IMR-90 (cell line): ENCODE measurements around the gene IFIT2. TPM values are rescaled to one million over a fixed set of nuclear protein-coding genes. Genes with fewer than 3 reads are reported as not detected.

Experiments
- ATAC-seq: fragments of 200-7000 bp; cut with Tn5 transposase; 2 replicates; pipeline ENCODE4 v1.9.1; 2020; ENCODE audit warnings: low read depth, mild to moderate bottlenecking, moderate library complexity
- BruUV-seq: library from RNA; stranded (reverse); fragments of 400-500 nt; replicated peaks from 2 replicates; lab custom pipeline; 2021; lab: Mats Ljungman, UMichigan
- CTCF ChIA-PET: fragments of 300-600 bp; formaldehyde crosslinking; extraction: SDS; loops from one replicate; lab custom pipeline; 2021; ENCODE audit warnings: antibody characterized with exemption; lab: Yijun Ruan, JAX
- POLR2A ChIA-PET: fragments of 300-600 bp; sonication (Branson Sonifier 250); formaldehyde crosslinking; loops from one replicate; lab custom pipeline; 2022; ENCODE audit warnings: antibody characterized with exemption; ENCODE audit not compliant: unreplicated experiment; lab: Charles Lee
- DNase-seq: peaks from one replicate; pipeline ENCODE4 v3.0.0; 2013
- H2AFZ ChIP-seq: replicated peaks from 2 replicates; pipeline ENCODE3; 2013; ENCODE audit warnings: low read length, mild to moderate bottlenecking; ENCODE audit not compliant: poor library complexity
- H2AK5ac ChIP-seq: 2 replicates; pipeline ENCODE4 v1.6.1; 2013; ENCODE audit warnings: low read depth, low read length, inconsistent platforms
- H2AK9ac ChIP-seq: replicated peaks from 2 replicates; pipeline ENCODE3; 2013; ENCODE audit warnings: mild to moderate bottlenecking, low read depth, low read length, moderate library complexity; ENCODE audit not compliant: poor library complexity
- H2BK120ac ChIP-seq: 2 replicates; pipeline ENCODE4 v1.6.1; 2013; ENCODE audit warnings: low read depth, low read length, inconsistent platforms
- H2BK15ac ChIP-seq: 3 replicates; pipeline ENCODE4 v1.6.1; 2013; ENCODE audit warnings: low read depth, low read length, inconsistent platforms
- H2BK20ac ChIP-seq: 2 replicates; pipeline ENCODE4 v1.6.1; 2013; ENCODE audit warnings: low read depth, mild to moderate bottlenecking, inconsistent platforms, low read length, moderate library complexity
- H2BK5ac ChIP-seq: 2 replicates; pipeline ENCODE4 v1.6.1; 2013; ENCODE audit warnings: mild to moderate bottlenecking, low read depth, low read length, inconsistent platforms; ENCODE audit not compliant: poor library complexity, severe bottlenecking
- H3K14ac ChIP-seq: replicated peaks from 2 replicates; pipeline ENCODE4 v1.6.1; 2013; ENCODE audit warnings: low read depth, low read length, inconsistent platforms
- H3K18ac ChIP-seq: 2 replicates; pipeline ENCODE4 v1.6.1; 2013; ENCODE audit warnings: low read depth, low read length, control low read depth
- H3K23ac ChIP-seq: 2 replicates; pipeline ENCODE4 v1.6.1; 2013; ENCODE audit warnings: low read depth, low read length, inconsistent platforms
- H3K27ac ChIP-seq: 2 replicates; pipeline ENCODE4 v1.5.1; 2013; ENCODE audit warnings: mild to moderate bottlenecking, control low read depth, low read length; ENCODE audit not compliant: insufficient read depth
- H3K27me3 ChIP-seq: 2 replicates; pipeline ENCODE4 v1.6.1; 2013; ENCODE audit warnings: low read length; ENCODE audit not compliant: control insufficient read depth, insufficient read depth
- H3K36me3 ChIP-seq: 2 replicates; pipeline ENCODE4 v1.6.1; 2013; ENCODE audit warnings: low read length, mixed read lengths; ENCODE audit not compliant: control insufficient read depth, insufficient read depth
- H3K4ac ChIP-seq: 2 replicates; pipeline ENCODE4 v1.6.1; 2013; ENCODE audit warnings: low read depth, low read length, inconsistent platforms
- H3K4me1 ChIP-seq: 2 replicates; pipeline ENCODE4 v1.6.1; 2013; ENCODE audit warnings: low read length, mixed read lengths; ENCODE audit not compliant: control insufficient read depth, insufficient read depth
- H3K4me2 ChIP-seq: 2 replicates; pipeline ENCODE4 v1.6.1; 2013; ENCODE audit warnings: low read depth, mild to moderate bottlenecking, control low read depth, low read length, moderate library complexity
- H3K4me3 ChIP-seq: 2 replicates; pipeline ENCODE4 v1.5.1; 2013; ENCODE audit warnings: low read depth, mild to moderate bottlenecking, control low read depth, low read length, moderate library complexity; ENCODE audit not compliant: insufficient read depth
- H3K56ac ChIP-seq: 2 replicates; pipeline ENCODE4 v1.6.1; 2013; ENCODE audit warnings: low read length, inconsistent platforms; ENCODE audit not compliant: insufficient read depth; ENCODE audit errors: extremely low read depth
- H3K79me1 ChIP-seq, 2 experiments: 2 replicates each; pipeline ENCODE4 v1.6.1; 2013; ENCODE audit warnings: low read length in 2 of 2, inconsistent platforms in 1 of 2, low read depth in 1 of 2
- H3K9ac ChIP-seq: 2 replicates; pipeline ENCODE4 v1.6.1; 2013; ENCODE audit warnings: low read depth, low read length, control low read depth
- H3K9me1 ChIP-seq: 2 replicates; pipeline ENCODE4 v1.6.1; 2013; ENCODE audit warnings: low read length, inconsistent platforms; ENCODE audit not compliant: insufficient read depth
- H3K9me3 ChIP-seq: 2 replicates; pipeline ENCODE4 v1.6.1; 2013; ENCODE audit warnings: low read length; ENCODE audit not compliant: control insufficient read depth, insufficient read depth
- H4K20me1 ChIP-seq: 2 replicates; pipeline ENCODE4 v1.6.1; 2013; ENCODE audit warnings: low read length, inconsistent platforms; ENCODE audit not compliant: insufficient read depth
- H4K5ac ChIP-seq: 2 replicates; pipeline ENCODE4 v1.6.1; 2013; ENCODE audit warnings: mild to moderate bottlenecking, low read depth, low read length, control low read depth
- H4K8ac ChIP-seq, 2 experiments: 2 replicates each; pipeline ENCODE4 v1.6.1; 2013; ENCODE audit warnings: low read depth in 2 of 2, low read length in 2 of 2, control low read depth in 1 of 2, inconsistent platforms in 1 of 2
- H4K91ac ChIP-seq: 2 replicates; pipeline ENCODE4 v1.6.1; 2013; ENCODE audit warnings: low read depth, low read length, inconsistent platforms; ENCODE audit not compliant: insufficient read depth
- BHLHE40 ChIP-seq: fragments of 150-350 bp; IDR thresholded peaks from 2 replicates; pipeline ENCODE4 v1.6.1; 2016; ENCODE audit warnings: mild to moderate bottlenecking, low read depth, low read length
- CEBPB ChIP-seq: IDR thresholded peaks from 2 replicates; pipeline ENCODE4 v1.6.1; 2012; ENCODE audit warnings: low read depth, low read length, improper control_type of control experiment
- CHD1 ChIP-seq: IDR thresholded peaks from 2 replicates; pipeline ENCODE4 v1.6.1; 2012; ENCODE audit warnings: low read depth, low read length, improper control_type of control experiment
- FOS ChIP-seq: fragments of 150-350 bp; IDR thresholded peaks from 2 replicates; pipeline ENCODE4 v1.6.1; 2016; ENCODE audit warnings: low read depth, low read length
- MXI1 ChIP-seq: IDR thresholded peaks from 2 replicates; pipeline ENCODE4 v1.6.1; 2012; ENCODE audit warnings: low read depth, mild to moderate bottlenecking, low read length, moderate library complexity, borderline replicate concordance
- NFE2L2 ChIP-seq: fragments of 150-350 bp; IDR thresholded peaks from 2 replicates; pipeline ENCODE4 v1.6.1; 2016; ENCODE audit warnings: low read depth, mild to moderate bottlenecking, low read length
- RAD21 ChIP-seq: IDR thresholded peaks from 2 replicates; pipeline ENCODE4 v1.6.1; 2012; ENCODE audit warnings: low read length, improper control_type of control experiment
- RCOR1 ChIP-seq: IDR thresholded peaks from 2 replicates; pipeline ENCODE4 v1.6.1; 2012; ENCODE audit warnings: mild to moderate bottlenecking, low read length, improper control_type of control experiment; ENCODE audit not compliant: insufficient replicate concordance
- RFX5 ChIP-seq: IDR thresholded peaks from 2 replicates; pipeline ENCODE4 v1.8.0; 2012; ENCODE audit warnings: low read depth, mild to moderate bottlenecking, low read length, moderate library complexity
- SMC3 ChIP-seq: fragments of 150-350 bp; IDR thresholded peaks from 2 replicates; pipeline ENCODE4 v1.6.1; 2016; ENCODE audit warnings: low read depth, mild to moderate bottlenecking, antibody characterized with exemption, low read length, moderate library complexity
- USF2 ChIP-seq: fragments of 150-350 bp; IDR thresholded peaks from 2 replicates; pipeline ENCODE4 v1.6.1; 2017; ENCODE audit warnings: mild to moderate bottlenecking, antibody characterized with exemption, low read length, low read depth
- WGBS, 2 experiments: methylation state at CpG; one replicate each; pipeline versions ENCODE4 v1.1.5 to v1.1.7; 2013; ENCODE audit warnings: missing lambda C conversion rate in 2 of 2; ENCODE audit not compliant: insufficient read length in 1 of 2; ENCODE audit errors: extremely low coverage in 2 of 2; 5-methylcytosine and 5-hydroxymethylcytosine counted together
- dilution Hi-C: fragments of 300-500 bp; cut with HindIII; formaldehyde crosslinking; loops from one replicate; pipeline ENCODE4 v1.14.3; 2018; ENCODE audit warnings: low sequenced_read_pairs; ENCODE audit not compliant: unreplicated experiment
- in situ Hi-C: fragments of 300-500 bp; cut with MboI; formaldehyde crosslinking; loops from 3 replicates; pipeline ENCODE4 v1.14.3; 2019; ENCODE audit warnings: low sequenced_read_pairs, inconsistent platforms, mixed read lengths
- intact Hi-C: fragments of 100-400 bp; cut with micrococcal nuclease; formaldehyde crosslinking; loops from 2 replicates; pipeline ENCODE4 v1.10.0; 2022
- polyA plus RNA-seq, 3 experiments: library from polyadenylated mRNA; depleted of rRNA; stranded (reverse); fragments of >200 nt; gene quantifications; 2 replicates each; pipeline ENCODE4 v1.2.3, GENCODE V29; 2012; ENCODE audit warnings: low replicate concordance in 1 of 3
- total RNA-seq: library from RNA; depleted of rRNA; stranded (reverse); fragments of >200 nt; gene quantifications from 2 replicates; pipeline ENCODE4 v1.2.3, GENCODE V29; 2012
- TF ChIP-seq, protein P1 (sequence below): fragments of 150-350 bp; IDR thresholded peaks from 2 replicates; pipeline ENCODE4 v1.6.1; 2016; ENCODE audit warnings: low read depth, mild to moderate bottlenecking, low read length, moderate library complexity, borderline replicate concordance
- TF ChIP-seq, protein P2 (sequence below): conservative IDR thresholded peaks from 2 replicates; pipeline ENCODE4 v1.5.1; 2012; ENCODE audit warnings: mild to moderate bottlenecking, low read depth, low read length, improper control_type of control experiment

Gene IFIT2
- total and polyA plus RNA-seq, 2 of the 4 experiments (the other 2 are of a cell fraction): 1.1 to 2.2 TPM

GRCh38 chr10:89357096-89357495 is 55.2 kb downstream of the IFIT2 start:
- BruUV-seq: no TSS peak
- H4K20me1 ChIP-seq: no peaks in the 10 kb centered on the region
- in situ Hi-C loops (no loop called here), dilution Hi-C loops (no loop called here), intact Hi-C loops (no loop called here)
- no peak overlapping the region for H2AFZ ChIP-seq
- H4K8ac ChIP-seq: no peak overlapping the region
- no peaks in the 10 kb centered on the region for H3K27me3 ChIP-seq
- no peak overlapping the region for H3K27ac ChIP-seq
- no peak for TF ChIP-seq SMC3
- no peak for TF ChIP-seq BHLHE40
- TF ChIP-seq NFE2L2: no peak
- TF ChIP-seq RCOR1: no peak
- TF ChIP-seq CHD1: no peak
- no peak for TF ChIP-seq RFX5
- TF ChIP-seq FOS: no peak
- TF ChIP-seq, protein P1, sequence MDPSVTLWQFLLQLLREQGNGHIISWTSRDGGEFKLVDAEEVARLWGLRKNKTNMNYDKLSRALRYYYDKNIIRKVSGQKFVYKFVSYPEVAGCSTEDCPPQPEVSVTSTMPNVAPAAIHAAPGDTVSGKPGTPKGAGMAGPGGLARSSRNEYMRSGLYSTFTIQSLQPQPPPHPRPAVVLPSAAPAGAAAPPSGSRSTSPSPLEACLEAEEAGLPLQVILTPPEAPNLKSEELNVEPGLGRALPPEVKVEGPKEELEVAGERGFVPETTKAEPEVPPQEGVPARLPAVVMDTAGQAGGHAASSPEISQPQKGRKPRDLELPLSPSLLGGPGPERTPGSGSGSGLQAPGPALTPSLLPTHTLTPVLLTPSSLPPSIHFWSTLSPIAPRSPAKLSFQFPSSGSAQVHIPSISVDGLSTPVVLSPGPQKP: no peak
- TF ChIP-seq USF2: no peak
- TF ChIP-seq CEBPB: no peak
- TF ChIP-seq MXI1: no peak
- TF ChIP-seq, protein P2, sequence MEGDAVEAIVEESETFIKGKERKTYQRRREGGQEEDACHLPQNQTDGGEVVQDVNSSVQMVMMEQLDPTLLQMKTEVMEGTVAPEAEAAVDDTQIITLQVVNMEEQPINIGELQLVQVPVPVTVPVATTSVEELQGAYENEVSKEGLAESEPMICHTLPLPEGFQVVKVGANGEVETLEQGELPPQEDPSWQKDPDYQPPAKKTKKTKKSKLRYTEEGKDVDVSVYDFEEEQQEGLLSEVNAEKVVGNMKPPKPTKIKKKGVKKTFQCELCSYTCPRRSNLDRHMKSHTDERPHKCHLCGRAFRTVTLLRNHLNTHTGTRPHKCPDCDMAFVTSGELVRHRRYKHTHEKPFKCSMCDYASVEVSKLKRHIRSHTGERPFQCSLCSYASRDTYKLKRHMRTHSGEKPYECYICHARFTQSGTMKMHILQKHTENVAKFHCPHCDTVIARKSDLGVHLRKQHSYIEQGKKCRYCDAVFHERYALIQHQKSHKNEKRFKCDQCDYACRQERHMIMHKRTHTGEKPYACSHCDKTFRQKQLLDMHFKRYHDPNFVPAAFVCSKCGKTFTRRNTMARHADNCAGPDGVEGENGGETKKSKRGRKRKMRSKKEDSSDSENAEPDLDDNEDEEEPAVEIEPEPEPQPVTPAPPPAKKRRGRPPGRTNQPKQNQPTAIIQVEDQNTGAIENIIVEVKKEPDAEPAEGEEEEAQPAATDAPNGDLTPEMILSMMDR: no peak
- no peak for TF ChIP-seq RAD21
- no peak overlapping the region for H2BK5ac ChIP-seq
- H3K4ac ChIP-seq: no peak overlapping the region; the same call in 1 of the 2 replicates
- H3K18ac ChIP-seq: no peak overlapping the region
- no peaks in the 10 kb centered on the region for H3K79me1 ChIP-seq
- H3K4me2 ChIP-seq: no peak overlapping the region
- DNase-seq: no peak
- ATAC-seq: no peak
- no peak overlapping the region for H2AK5ac ChIP-seq
- no peak overlapping the region for H2BK20ac ChIP-seq
- H2BK15ac ChIP-seq: no peak overlapping the region
- ChIA-PET POLR2A (interaction anchor here (0.6 kb wide), 1 partner anchor 75 kb away, joined by 3 read pairs; no protein-coding TSS in a partner anchor), CTCF (no interaction called here)
- H3K36me3 ChIP-seq: no peaks in the 10 kb centered on the region
- H3K9ac ChIP-seq: no peak overlapping the region
- H4K91ac ChIP-seq: no peak overlapping the region
- no peak overlapping the region for H3K4me3 ChIP-seq
- H3K9me1 ChIP-seq: peaks cover 8% of the 10 kb centered on the region
- H2AK9ac ChIP-seq: no peak overlapping the region
- H2BK120ac ChIP-seq: peak overlapping the region; percentile 18; the same call in 1 of the 2 replicates
- no CpG with 5 or more reads among the region's 1 CpG for WGBS, 2 experiments
- H3K23ac ChIP-seq: no peak overlapping the region
- peaks cover 9% of the 10 kb centered on the region for H3K4me1 ChIP-seq
- H4K5ac ChIP-seq: no peak overlapping the region
- no peaks in the 10 kb centered on the region for H3K9me3 ChIP-seq
- no peak overlapping the region for H3K56ac ChIP-seq
- H3K14ac ChIP-seq: no peak overlapping the region
